Colonic mucosa (tissue), 4 donors: Measurements from ENCODE around the gene PADI6. TPM values are rescaled to one million over a fixed set of nuclear protein-coding genes. Genes with fewer than 3 reads are reported as not detected.

Source experiments
- DNase-seq: peaks from one replicate; pipeline ENCODE4 v3.0.0-alpha.2; 2020
- H3K27ac ChIP-seq: fragments of 200-600 bp; one replicate; pipeline ENCODE4 v1.8.0; 2021
- H3K27me3 ChIP-seq: fragments of 200-600 bp; one replicate; pipeline ENCODE4 v1.8.0; 2021
- H3K36me3 ChIP-seq: fragments of 200-600 bp; one replicate; pipeline ENCODE4 v1.8.0; 2021
- H3K4me1 ChIP-seq: fragments of 200-600 bp; one replicate; pipeline ENCODE4 v1.8.0; 2021; ENCODE audit warnings: mild to moderate bottlenecking
- H3K4me3 ChIP-seq: fragments of 200-600 bp; one replicate; pipeline ENCODE4 v1.8.0; 2021
- H3K9ac ChIP-seq, 2 donors: one replicate each; pipeline ENCODE4 v1.7.0; 2013; ENCODE audit warnings: control low read depth in 2 of 2, low read depth in 2 of 2, low read length in 2 of 2
- H3K9me3 ChIP-seq: fragments of 200-600 bp; one replicate; pipeline ENCODE4 v1.8.0; 2021
- intact Hi-C: fragments of 100-400 bp; cut with DNase I; formaldehyde crosslinking; loops from one replicate; pipeline ENCODE4 v1.14.1; 2022
- total RNA-seq, 2 donors: library from RNA; stranded (reverse); fragmentation: NEBNext Ultra II Directional in 1 of 2; extraction: Animal tissue kit (Norgen Biotek cat#: 25700) in 1 of 2; gene quantifications; one replicate each; pipeline ENCODE4 v1.2.1, GENCODE V29; 2021
- TF ChIP-seq, protein P1 (sequence below): fragments of 200-600 bp; IDR thresholded peaks from one replicate; pipeline ENCODE4 v1.8.0; 2022; ENCODE audit warnings: antibody characterized with exemption, mild to moderate bottlenecking
- donor health status: healthy.
- donor health status: DM: no; HTN: no; CAD: no.
- donor health status: DM: no; HTN: no; CAD: no.

Gene PADI6
- total RNA-seq, 2 donors from 2014 or later, result not detected

GRCh38 chr1:17438318-17439249 is 66.6 kb downstream of the PADI6 start:
- intact Hi-C loops, result no loop called here
- peak overlapping the region; percentile 90 for H3K9ac ChIP-seq
- TF ChIP-seq, protein P1, sequence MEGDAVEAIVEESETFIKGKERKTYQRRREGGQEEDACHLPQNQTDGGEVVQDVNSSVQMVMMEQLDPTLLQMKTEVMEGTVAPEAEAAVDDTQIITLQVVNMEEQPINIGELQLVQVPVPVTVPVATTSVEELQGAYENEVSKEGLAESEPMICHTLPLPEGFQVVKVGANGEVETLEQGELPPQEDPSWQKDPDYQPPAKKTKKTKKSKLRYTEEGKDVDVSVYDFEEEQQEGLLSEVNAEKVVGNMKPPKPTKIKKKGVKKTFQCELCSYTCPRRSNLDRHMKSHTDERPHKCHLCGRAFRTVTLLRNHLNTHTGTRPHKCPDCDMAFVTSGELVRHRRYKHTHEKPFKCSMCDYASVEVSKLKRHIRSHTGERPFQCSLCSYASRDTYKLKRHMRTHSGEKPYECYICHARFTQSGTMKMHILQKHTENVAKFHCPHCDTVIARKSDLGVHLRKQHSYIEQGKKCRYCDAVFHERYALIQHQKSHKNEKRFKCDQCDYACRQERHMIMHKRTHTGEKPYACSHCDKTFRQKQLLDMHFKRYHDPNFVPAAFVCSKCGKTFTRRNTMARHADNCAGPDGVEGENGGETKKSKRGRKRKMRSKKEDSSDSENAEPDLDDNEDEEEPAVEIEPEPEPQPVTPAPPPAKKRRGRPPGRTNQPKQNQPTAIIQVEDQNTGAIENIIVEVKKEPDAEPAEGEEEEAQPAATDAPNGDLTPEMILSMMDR, result no peak

GRCh38 chr1:17439250-17440073 is 67.5 kb downstream of the PADI6 start, which contains the start of gene RCC2:
RCC2 (minus strand) TSS chr1:17439677; CDS start chr1:17438514, 1,163 bp downstream.
- peaks cover 17% of the 10 kb centered on the region for H3K4me1 ChIP-seq
- no peaks in the 10 kb centered on the region for H3K9me3 ChIP-seq
- intact Hi-C loops, result no loop called here
- TF ChIP-seq, protein P1, result no peak
- H3K27me3 ChIP-seq, result no peaks in the 10 kb centered on the region
- H3K27ac ChIP-seq, result peak within 1 kb of the TSS; percentile 87
- DNase-seq, result peak; percentile 54
- H3K4me3 ChIP-seq, result peak within 1 kb of the TSS; percentile 82
- H3K36me3 ChIP-seq, result no peaks in the 10 kb centered on the region
- H3K9ac ChIP-seq, result peak within 1 kb of the TSS; percentile 90

More at GRCh38 chr1:17438318-17439249, 66.6 kb downstream of the PADI6 start:
- Histone ChIP-seq H3K27ac (peak overlapping the region; percentile 87), H3K4me3 (peak overlapping the region; percentile 82), H3K27me3 (no peaks in the 10 kb centered on the region), H3K9me3 (no peaks in the 10 kb centered on the region), H3K36me3 (no peaks in the 10 kb centered on the region), H3K4me1 (peaks cover 22% of the 10 kb centered on the region)
- DNase-seq, result peak; percentile 82

- H3K27me3 ChIP-seq, result no peaks in the 10 kb centered on the region
- no peak for DNase-seq
- TF ChIP-seq, protein P1, result no peak
- H3K4me3 ChIP-seq, result peak overlapping the region; percentile 82
- intact Hi-C loops, result no loop called here
- H3K36me3 ChIP-seq, result no peaks in the 10 kb centered on the region
- no peaks in the 10 kb centered on the region for H3K9me3 ChIP-seq
- peak overlapping the region; percentile 69 to 73 for H3K9ac ChIP-seq
- H3K27ac ChIP-seq, result no peak overlapping the region
- peaks cover 17% of the 10 kb centered on the region for H3K4me1 ChIP-seq
These were observed 68.3 kb downstream of the PADI6 start for GRCh38 chr1:17440074-17440826.

DNA sequence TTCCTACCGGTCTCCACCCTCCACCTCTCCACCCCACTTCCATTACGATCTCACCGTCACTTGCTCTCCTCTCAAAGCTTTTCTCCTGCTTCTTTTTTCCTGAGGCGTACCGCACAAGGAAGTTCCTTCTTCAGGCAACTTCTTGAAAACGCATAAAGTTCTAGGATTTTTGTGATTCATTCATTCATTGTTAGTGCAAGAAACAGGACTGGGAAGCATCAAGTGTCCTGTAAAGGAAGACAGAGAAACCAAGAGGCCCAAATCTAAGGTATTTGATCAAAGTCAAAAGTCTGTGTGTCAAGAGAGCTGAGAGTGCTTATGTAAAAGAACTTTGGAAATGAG is 68.8 kb downstream of the PADI6 start:
- Histone ChIP-seq H3K27ac (no peak overlapping the region), H3K4me3 (no peak overlapping the region), H3K27me3 (no peaks in the 10 kb centered on the region), H3K9ac (peak overlapping the region in 1 of 2 donors; percentile 73), H3K9me3 (no peaks in the 10 kb centered on the region), H3K4me1 (peaks cover 17% of the 10 kb centered on the region), H3K36me3 (no peaks in the 10 kb centered on the region)
- TF ChIP-seq, protein P1, result no peak
- DNase-seq, result no peak
- intact Hi-C loops, result no loop called here
